ENCODE results near the gene TTYH1.

TTYH1 gene

GRCh38 chr19:54457773-54458647 is 42.7 kb downstream of the TTYH1 start:
- Histone ChIP-seq H3K27me3 (ENCODE audit: low read depth, low read length) (no peaks in the 10 kb centered on the region), H3K4me3 (ENCODE audit: low read depth in 1 of 2, low read length in 2 of 2) (no peak overlapping the region), H3K27ac (ENCODE audit: low read length) (no peak overlapping the region), H3K36me3 (ENCODE audit: control insufficient read depth in 1 of 2, insufficient read depth in 2 of 2, low read length in 2 of 2) (peaks cover 64 to 89% of the 10 kb centered on the region in 2 donors), H3K4me1 (ENCODE audit: control insufficient read depth in 1 of 2, insufficient read depth in 2 of 2, low read length in 2 of 2) (peaks cover 0 to 31% of the 10 kb centered on the region in 2 donors), H3K9me3 (ENCODE audit: control insufficient read depth in 1 of 2, low read length in 2 of 2) (no peaks in the 10 kb centered on the region)

GRCh38 chr19:54458648-54459281 is 43.5 kb downstream of the TTYH1 start:
- Histone ChIP-seq H3K27me3 (ENCODE audit: low read depth, low read length) (no peaks in the 10 kb centered on the region), H3K9me3 (ENCODE audit: control insufficient read depth in 1 of 2, low read length in 2 of 2) (no peaks in the 10 kb centered on the region), H3K4me3 (ENCODE audit: low read depth in 1 of 2, low read length in 2 of 2) (no peak overlapping the region), H3K4me1 (ENCODE audit: control insufficient read depth in 1 of 2, insufficient read depth in 2 of 2, low read length in 2 of 2) (peaks cover under 1 to 25% of the 10 kb centered on the region in 2 donors), H3K27ac (ENCODE audit: low read length) (no peak overlapping the region), H3K36me3 (ENCODE audit: control insufficient read depth in 1 of 2, insufficient read depth in 2 of 2, low read length in 2 of 2) (peaks cover 57 to 82% of the 10 kb centered on the region in 2 donors)

GRCh38 chr19:54459282-54460229 is 44.3 kb downstream of the TTYH1 start:
- no peak overlapping the region for H3K4me3 ChIP-seq (ENCODE audit: low read depth in 1 of 2, low read length in 2 of 2)
- H3K27ac ChIP-seq (ENCODE audit: low read length), result no peak overlapping the region
- no peaks in the 10 kb centered on the region for H3K27me3 ChIP-seq (ENCODE audit: low read depth, low read length)
- H3K36me3 ChIP-seq (ENCODE audit: control insufficient read depth in 1 of 2, insufficient read depth in 2 of 2, low read length in 2 of 2), result peaks cover 49 to 74% of the 10 kb centered on the region in 2 donors
- peaks cover 4 to 33% of the 10 kb centered on the region in 2 donors for H3K4me1 ChIP-seq (ENCODE audit: control insufficient read depth in 1 of 2, insufficient read depth in 2 of 2, low read length in 2 of 2)
- no peaks in the 10 kb centered on the region for H3K9me3 ChIP-seq (ENCODE audit: control insufficient read depth in 1 of 2, low read length in 2 of 2)

GRCh38 chr19:54460230-54461005 is 45.2 kb downstream of the TTYH1 start:
- H3K27me3 ChIP-seq (ENCODE audit: low read depth, low read length), result no peaks in the 10 kb centered on the region
- H3K27ac ChIP-seq (ENCODE audit: low read length), result no peak overlapping the region
- H3K4me1 ChIP-seq (ENCODE audit: control insufficient read depth in 1 of 2, insufficient read depth in 2 of 2, low read length in 2 of 2), result peaks cover 4 to 33% of the 10 kb centered on the region in 2 donors
- peaks cover 40 to 65% of the 10 kb centered on the region in 2 donors for H3K36me3 ChIP-seq (ENCODE audit: control insufficient read depth in 1 of 2, insufficient read depth in 2 of 2, low read length in 2 of 2)
- no peaks in the 10 kb centered on the region for H3K9me3 ChIP-seq (ENCODE audit: control insufficient read depth in 1 of 2, low read length in 2 of 2)
- H3K4me3 ChIP-seq (ENCODE audit: low read depth in 1 of 2, low read length in 2 of 2), result no peak overlapping the region

- peaks cover 36 to 58% of the 10 kb centered on the region in 2 donors for H3K36me3 ChIP-seq (ENCODE audit: control insufficient read depth in 1 of 2, insufficient read depth in 2 of 2, low read length in 2 of 2)
- H3K4me1 ChIP-seq (ENCODE audit: control insufficient read depth in 1 of 2, insufficient read depth in 2 of 2, low read length in 2 of 2), result peaks cover 4 to 33% of the 10 kb centered on the region in 2 donors
- no peak overlapping the region for H3K4me3 ChIP-seq (ENCODE audit: low read depth in 1 of 2, low read length in 2 of 2)
These were observed 45.9 kb downstream of the TTYH1 start for GRCh38 chr19:54461210-54461609.

GRCh38 chr19:54461613-54462012 is 46.3 kb downstream of the TTYH1 start:
- Histone ChIP-seq H3K27ac (ENCODE audit: low read length) (no peak overlapping the region), H3K4me1 (ENCODE audit: control insufficient read depth in 1 of 2, insufficient read depth in 2 of 2, low read length in 2 of 2) (peaks cover 4 to 33% of the 10 kb centered on the region in 2 donors), H3K27me3 (ENCODE audit: low read depth, low read length) (no peaks in the 10 kb centered on the region), H3K36me3 (ENCODE audit: control insufficient read depth in 1 of 2, insufficient read depth in 2 of 2, low read length in 2 of 2) (peaks cover 36 to 54% of the 10 kb centered on the region in 2 donors), H3K4me3 (ENCODE audit: low read depth in 1 of 2, low read length in 2 of 2) (peak overlapping the region in 1 of 2 donors; percentile 60), H3K9me3 (ENCODE audit: control insufficient read depth in 1 of 2, low read length in 2 of 2) (no peaks in the 10 kb centered on the region)

More at GRCh38 chr19:54461210-54461609, 45.9 kb downstream of the TTYH1 start:
- no peak overlapping the region for H3K27ac ChIP-seq (ENCODE audit: low read length)
- no peaks in the 10 kb centered on the region for H3K9me3 ChIP-seq (ENCODE audit: control insufficient read depth in 1 of 2, low read length in 2 of 2)
- H3K27me3 ChIP-seq (ENCODE audit: low read depth, low read length), result no peaks in the 10 kb centered on the region

- peaks cover 4 to 33% of the 10 kb centered on the region in 2 donors for H3K4me1 ChIP-seq (ENCODE audit: control insufficient read depth in 1 of 2, insufficient read depth in 2 of 2, low read length in 2 of 2)
- H3K27me3 ChIP-seq (ENCODE audit: low read depth, low read length), result no peaks in the 10 kb centered on the region
- H3K27ac ChIP-seq (ENCODE audit: low read length), result peak overlapping the region; percentile 77
- H3K9me3 ChIP-seq (ENCODE audit: control insufficient read depth in 1 of 2, low read length in 2 of 2), result no peaks in the 10 kb centered on the region
- peaks cover 30 to 48% of the 10 kb centered on the region in 2 donors for H3K36me3 ChIP-seq (ENCODE audit: control insufficient read depth in 1 of 2, insufficient read depth in 2 of 2, low read length in 2 of 2)
- H3K4me3 ChIP-seq (ENCODE audit: low read depth in 1 of 2, low read length in 2 of 2), result peak overlapping the region; percentile 42 to 60
These were observed 46.9 kb downstream of the TTYH1 start for GRCh38 chr19:54462047-54462654.

- Histone ChIP-seq H3K4me1 (ENCODE audit: control insufficient read depth in 1 of 2, insufficient read depth in 2 of 2, low read length in 2 of 2) (peaks cover 4 to 33% of the 10 kb centered on the region in 2 donors), H3K27ac (ENCODE audit: low read length) (peak overlapping the region; percentile 77), H3K27me3 (ENCODE audit: low read depth, low read length) (no peaks in the 10 kb centered on the region), H3K36me3 (ENCODE audit: control insufficient read depth in 1 of 2, insufficient read depth in 2 of 2, low read length in 2 of 2) (peaks cover 24 to 41% of the 10 kb centered on the region in 2 donors), H3K4me3 (ENCODE audit: low read depth in 1 of 2, low read length in 2 of 2) (peak overlapping the region; percentile 42 to 60), H3K9me3 (ENCODE audit: control insufficient read depth in 1 of 2, low read length in 2 of 2) (no peaks in the 10 kb centered on the region)
These were observed 47.6 kb downstream of the TTYH1 start for GRCh38 chr19:54462655-54463530.

GRCh38 chr19:54463531-54464043 is 48.3 kb downstream of the TTYH1 start, which contains the start of gene LENG9:
TSS of gene LENG9 (minus strand) at chr19:54463778. CDS start at chr19:54463526, 252 bp downstream.
- peak within 1 kb of the TSS; percentile 77 for H3K27ac ChIP-seq (ENCODE audit: low read length)
- H3K4me1 ChIP-seq (ENCODE audit: control insufficient read depth in 1 of 2, insufficient read depth in 2 of 2, low read length in 2 of 2), result peaks cover 4 to 33% of the 10 kb centered on the region in 2 donors
- peaks cover 17 to 34% of the 10 kb centered on the region in 2 donors for H3K36me3 ChIP-seq (ENCODE audit: control insufficient read depth in 1 of 2, insufficient read depth in 2 of 2, low read length in 2 of 2)

More at GRCh38 chr19:54463531-54464043, 48.3 kb downstream of the TTYH1 start, which contains the start of gene LENG9:
- Histone ChIP-seq H3K9me3 (ENCODE audit: control insufficient read depth in 1 of 2, low read length in 2 of 2) (no peaks in the 10 kb centered on the region), H3K4me3 (ENCODE audit: low read depth in 1 of 2, low read length in 2 of 2) (peak within 1 kb of the TSS; percentile 60 to 69), H3K27me3 (ENCODE audit: low read depth, low read length) (no peaks in the 10 kb centered on the region)
